T-helper 1 cell treated with Interleukin-12 subunit alpha and Interleukin-12 subunit beta and Interleukin-4 antibody, amounts not matched to agents 30 μg/mL and 1 μg/mL, for 36 hours (primary cell): ENCODE data around the gene MXRA7.
"Not testable (repeated sequence)": the region's sequence is repeated elsewhere in the genome, so short reads cannot be mapped to it uniquely, and the experiment has no call there.

Source experiments
- H3K27ac Mint-ChIP-seq: one replicate; pipeline ENCODE4 v1.8.0; 2021; ENCODE audit warnings: mild to moderate bottlenecking, mixed read lengths
- H3K27me3 Mint-ChIP-seq: one replicate; pipeline ENCODE4 v1.8.0; 2021; ENCODE audit warnings: low read depth, mixed read lengths
- H3K36me3 Mint-ChIP-seq: one replicate; pipeline ENCODE4 v1.8.0; 2021; ENCODE audit warnings: low read depth, mixed read lengths
- H3K4me1 Mint-ChIP-seq: one replicate; pipeline ENCODE4 v1.8.0; 2021; ENCODE audit warnings: low read depth, mixed read lengths
- H3K4me3 Mint-ChIP-seq: one replicate; pipeline ENCODE4 v1.8.0; 2021; ENCODE audit warnings: mild to moderate bottlenecking, moderate library complexity, mixed read lengths
- H3K9me3 Mint-ChIP-seq: one replicate; pipeline ENCODE4 v1.8.0; 2021; ENCODE audit warnings: mixed read lengths

MXRA7 gene

DNA sequence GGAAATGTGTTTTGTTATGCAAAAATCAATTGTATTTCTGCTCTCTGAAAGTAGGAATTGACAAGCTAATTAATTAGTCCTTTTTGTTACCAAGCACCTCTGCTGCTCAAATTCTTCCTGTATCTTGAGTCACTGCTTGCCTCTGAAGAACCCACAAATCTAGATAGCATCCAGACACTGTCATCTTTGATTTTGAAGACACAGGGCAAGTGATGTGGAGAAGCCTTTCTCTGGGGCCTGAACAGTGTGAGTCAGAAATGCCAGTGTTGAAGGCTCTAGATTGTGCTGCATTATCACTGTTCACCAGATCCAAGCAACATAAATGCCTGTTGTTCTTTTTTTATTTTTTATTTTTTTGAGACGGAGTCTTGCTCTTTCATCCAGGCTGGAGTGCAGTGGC lies 56.4 kb downstream of the MXRA7 start:
- Mint-ChIP-seq H3K27me3 (peaks cover 19% of the 10 kb centered on the region), H3K27ac (no peak overlapping the region), H3K36me3 (peaks cover 5% of the 10 kb centered on the region), H3K9me3 (no peaks in the 10 kb centered on the region), H3K4me3 (no peak overlapping the region), H3K4me1 (peaks cover 5% of the 10 kb centered on the region)

GRCh38 chr17:76650504-76650903 lies 60.3 kb downstream of the MXRA7 start:
- H3K9me3 Mint-ChIP-seq = peaks cover 11% of the 10 kb centered on the region
- no peaks in the 10 kb centered on the region for H3K4me1 Mint-ChIP-seq
- H3K4me3 Mint-ChIP-seq = no peak overlapping the region
- no peak overlapping the region for H3K27ac Mint-ChIP-seq
- H3K27me3 Mint-ChIP-seq = peaks cover 34% of the 10 kb centered on the region
- peaks cover 3% of the 10 kb centered on the region for H3K36me3 Mint-ChIP-seq

- Mint-ChIP-seq H3K4me3 (no peak overlapping the region), H3K36me3 (peaks cover 2% of the 10 kb centered on the region), H3K9me3 (peaks cover 15% of the 10 kb centered on the region), H3K4me1 (peaks cover 12% of the 10 kb centered on the region), H3K27ac (no peak overlapping the region), H3K27me3 (peaks cover 31% of the 10 kb centered on the region)
These were observed 64.1 kb downstream of the MXRA7 start for GRCh38 chr17:76646712-76647111.

- H3K4me1 Mint-ChIP-seq = peaks cover 12% of the 10 kb centered on the region
- no peak overlapping the region for H3K4me3 Mint-ChIP-seq
- peaks cover 23% of the 10 kb centered on the region for H3K27me3 Mint-ChIP-seq
- H3K36me3 Mint-ChIP-seq = peaks cover 2% of the 10 kb centered on the region
- H3K27ac Mint-ChIP-seq = no peak overlapping the region
- H3K9me3 Mint-ChIP-seq = peaks cover 15% of the 10 kb centered on the region
These were observed 65.3 kb downstream of the MXRA7 start for GRCh38 chr17:76645481-76645880.

- Mint-ChIP-seq H3K27me3 (peaks cover 23% of the 10 kb centered on the region), H3K27ac (no peak overlapping the region), H3K4me3 (no peak overlapping the region), H3K36me3 (peaks cover 2% of the 10 kb centered on the region), H3K9me3 (peaks cover 15% of the 10 kb centered on the region), H3K4me1 (peaks cover 12% of the 10 kb centered on the region)
These were observed 65.8 kb downstream of the MXRA7 start for GRCh38 chr17:76644995-76645394.

DNA sequence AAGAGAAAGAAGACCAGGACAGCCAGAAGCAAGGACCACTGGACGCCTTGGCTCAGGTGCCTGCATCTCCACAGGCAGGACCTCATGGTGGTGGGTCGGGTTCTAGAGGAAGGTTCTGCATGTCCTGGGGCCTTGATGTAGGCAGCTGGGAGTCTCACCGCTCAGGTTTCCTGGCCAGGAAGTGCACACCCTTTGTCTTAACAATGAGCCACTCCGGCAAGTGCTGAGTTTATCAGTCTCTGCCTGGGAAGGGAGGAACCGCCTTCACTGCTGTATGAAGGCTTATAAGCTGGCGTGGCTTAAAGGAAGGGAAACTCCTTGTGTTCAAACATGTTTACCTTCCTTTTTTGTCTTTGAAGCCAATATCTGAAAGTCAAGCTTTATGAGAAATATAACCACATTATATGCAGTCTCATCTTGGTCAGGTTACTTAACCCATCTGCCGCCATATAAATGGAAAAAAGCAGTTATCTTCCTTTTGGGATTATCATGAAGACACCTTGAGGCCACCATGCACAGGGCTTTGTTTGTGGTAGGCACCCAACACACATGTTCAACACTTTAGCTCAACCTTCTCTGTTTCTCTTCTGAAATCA lies 67.1 kb downstream of the MXRA7 start, which contains the start of gene ST6GALNAC1:
Gene ST6GALNAC1 (minus strand): TSS at position 205 of the 596 bp plus-strand sequence. CDS start 119 bp downstream, at position 86.
- peaks cover 15% of the 10 kb centered on the region for H3K27me3 Mint-ChIP-seq
- H3K27ac Mint-ChIP-seq = peak within 1 kb of the TSS; percentile 83
- peaks cover 15% of the 10 kb centered on the region for H3K9me3 Mint-ChIP-seq
- peaks cover 2% of the 10 kb centered on the region for H3K36me3 Mint-ChIP-seq
- peaks cover 12% of the 10 kb centered on the region for H3K4me1 Mint-ChIP-seq
- H3K4me3 Mint-ChIP-seq = peak within 1 kb of the TSS; percentile 71

DNA sequence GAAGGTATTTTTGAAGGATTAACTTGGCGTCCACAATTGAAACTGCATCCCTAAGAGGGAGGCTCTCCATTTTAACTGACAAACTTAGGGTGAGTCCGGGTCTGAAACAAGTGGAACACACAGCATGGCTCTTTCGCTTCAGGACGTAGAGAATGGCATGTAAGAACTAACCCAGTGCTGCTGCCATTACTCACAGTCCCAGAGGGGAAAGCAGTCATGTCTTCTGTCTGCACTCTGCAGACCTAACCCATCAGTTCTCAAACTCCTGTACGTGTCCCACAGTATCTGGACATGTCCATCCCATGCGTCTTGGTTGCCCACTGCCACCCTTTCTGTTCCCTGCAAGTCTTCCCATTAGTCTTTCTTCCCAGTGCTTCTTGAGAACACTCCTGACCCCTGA lies 67.8 kb downstream of the MXRA7 start:
- peaks cover 15% of the 10 kb centered on the region for H3K27me3 Mint-ChIP-seq
- peaks cover 2% of the 10 kb centered on the region for H3K36me3 Mint-ChIP-seq
- peaks cover 15% of the 10 kb centered on the region for H3K9me3 Mint-ChIP-seq
- H3K4me1 Mint-ChIP-seq = peaks cover 12% of the 10 kb centered on the region
- peak overlapping the region; percentile 83 for H3K27ac Mint-ChIP-seq
- peak overlapping the region; percentile 71 for H3K4me3 Mint-ChIP-seq

DNA sequence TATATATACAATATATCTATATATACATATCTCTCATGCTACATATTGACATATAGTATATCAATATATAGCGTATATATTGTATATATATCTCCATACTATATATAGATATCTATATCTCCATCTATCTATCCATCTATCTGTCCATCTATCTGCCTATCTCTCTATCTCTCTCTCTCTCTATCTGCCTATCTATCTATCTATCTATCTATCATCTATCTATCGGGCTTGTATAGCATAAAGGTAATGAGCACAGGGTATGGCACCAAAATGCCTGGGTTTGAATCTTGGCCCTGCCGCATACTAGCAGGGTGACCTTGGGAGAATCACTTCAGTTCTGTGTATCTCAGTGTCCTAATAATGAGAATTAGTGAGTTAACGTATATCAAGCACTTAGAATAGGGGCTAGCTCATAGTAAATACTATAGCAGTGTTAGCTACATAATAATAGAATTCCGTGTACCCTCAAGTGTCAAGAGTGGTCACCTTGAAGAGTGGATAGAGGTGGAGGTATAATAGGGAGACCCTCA lies 68.7 kb downstream of the MXRA7 start:
- Mint-ChIP-seq H3K27ac (no peak overlapping the region), H3K36me3 (peaks cover 2% of the 10 kb centered on the region), H3K9me3 (peaks cover 15% of the 10 kb centered on the region), H3K4me1 (peaks cover 12% of the 10 kb centered on the region), H3K4me3 (no peak overlapping the region), H3K27me3 (peaks cover 15% of the 10 kb centered on the region)

GRCh38 chr17:76641501-76641900 lies 69.3 kb downstream of the MXRA7 start:
- H3K27me3 Mint-ChIP-seq = peaks cover 11% of the 10 kb centered on the region
- H3K4me3 Mint-ChIP-seq = no peak overlapping the region
- H3K36me3 Mint-ChIP-seq = no peaks in the 10 kb centered on the region
- H3K9me3 Mint-ChIP-seq = peaks cover 10% of the 10 kb centered on the region
- no peak overlapping the region for H3K27ac Mint-ChIP-seq
- peaks cover 12% of the 10 kb centered on the region for H3K4me1 Mint-ChIP-seq

- peaks cover 12% of the 10 kb centered on the region for H3K4me1 Mint-ChIP-seq
- no peak overlapping the region for H3K27ac Mint-ChIP-seq
- no peaks in the 10 kb centered on the region for H3K36me3 Mint-ChIP-seq
- peaks cover 10% of the 10 kb centered on the region for H3K27me3 Mint-ChIP-seq
- no peak overlapping the region for H3K4me3 Mint-ChIP-seq
- H3K9me3 Mint-ChIP-seq = peaks cover 4% of the 10 kb centered on the region
These were observed 70.0 kb downstream of the MXRA7 start for GRCh38 chr17:76640550-76641380.

DNA sequence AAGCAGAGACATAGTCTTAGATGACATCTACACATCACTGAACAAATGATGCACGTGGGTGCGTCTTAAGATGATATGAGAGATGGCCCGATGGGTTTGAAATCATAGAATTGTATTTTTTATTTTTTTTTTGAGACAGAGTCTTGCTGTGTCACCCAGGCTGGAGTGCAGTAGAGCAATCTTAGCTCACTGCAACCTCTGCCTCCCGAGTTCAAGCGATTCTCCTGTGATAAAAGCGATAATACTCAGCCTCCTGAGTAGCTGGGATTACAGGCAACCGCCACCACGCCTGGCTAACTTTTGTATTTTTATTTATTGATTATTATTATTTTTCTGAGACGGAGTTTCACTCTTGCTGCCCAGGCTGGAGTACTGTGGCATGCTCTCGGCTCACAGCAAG lies 72.5 kb downstream of the MXRA7 start:
- Mint-ChIP-seq H3K27ac (no peak overlapping the region), H3K9me3 (no peaks in the 10 kb centered on the region)

DNA sequence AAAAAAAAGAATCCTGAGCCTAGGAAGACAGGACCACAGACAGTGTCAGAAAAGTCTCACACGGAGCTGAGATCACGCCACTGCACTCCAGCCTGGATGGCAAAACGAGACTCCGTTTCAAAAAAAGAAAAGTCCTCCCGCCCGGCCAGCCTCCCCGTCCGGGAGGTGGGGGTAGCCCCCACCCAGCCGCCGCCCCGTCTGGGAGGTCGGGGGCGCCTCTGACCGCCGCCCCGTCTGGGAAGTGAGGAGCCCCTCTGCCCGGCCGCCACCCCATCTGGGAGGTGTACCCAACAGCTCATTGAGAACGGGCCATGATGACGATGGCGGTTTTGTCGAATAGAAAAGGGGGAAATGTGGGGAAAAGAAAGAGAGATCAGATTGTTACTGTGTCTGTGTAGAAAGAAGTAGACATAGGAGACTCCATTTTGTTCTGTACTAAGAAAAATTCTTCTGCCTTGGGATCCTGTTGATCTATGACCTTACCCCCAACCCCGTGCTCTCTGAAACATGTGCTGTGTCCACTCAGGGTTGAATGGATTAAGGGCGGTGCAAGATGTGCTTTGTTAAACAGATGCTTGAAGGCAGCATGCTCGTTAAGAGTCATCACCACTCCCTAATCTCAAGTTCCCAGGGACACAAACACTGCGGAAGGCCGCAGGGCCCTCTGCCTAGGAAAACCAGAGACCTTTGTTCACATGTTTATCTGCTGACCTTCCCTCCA lies 74.1 kb downstream of the MXRA7 start:
- H3K27ac Mint-ChIP-seq, H3K36me3 Mint-ChIP-seq, H3K27me3 Mint-ChIP-seq, H3K4me1 Mint-ChIP-seq, H3K9me3 Mint-ChIP-seq, H3K4me3 Mint-ChIP-seq: not testable (repeated sequence)

More for the DNA sequence above, 72.5 kb downstream of the MXRA7 start:
- no peak overlapping the region for H3K4me3 Mint-ChIP-seq
- H3K27me3 Mint-ChIP-seq = peaks cover 3% of the 10 kb centered on the region
- no peaks in the 10 kb centered on the region for H3K36me3 Mint-ChIP-seq
- peaks cover 4% of the 10 kb centered on the region for H3K4me1 Mint-ChIP-seq

DNA sequence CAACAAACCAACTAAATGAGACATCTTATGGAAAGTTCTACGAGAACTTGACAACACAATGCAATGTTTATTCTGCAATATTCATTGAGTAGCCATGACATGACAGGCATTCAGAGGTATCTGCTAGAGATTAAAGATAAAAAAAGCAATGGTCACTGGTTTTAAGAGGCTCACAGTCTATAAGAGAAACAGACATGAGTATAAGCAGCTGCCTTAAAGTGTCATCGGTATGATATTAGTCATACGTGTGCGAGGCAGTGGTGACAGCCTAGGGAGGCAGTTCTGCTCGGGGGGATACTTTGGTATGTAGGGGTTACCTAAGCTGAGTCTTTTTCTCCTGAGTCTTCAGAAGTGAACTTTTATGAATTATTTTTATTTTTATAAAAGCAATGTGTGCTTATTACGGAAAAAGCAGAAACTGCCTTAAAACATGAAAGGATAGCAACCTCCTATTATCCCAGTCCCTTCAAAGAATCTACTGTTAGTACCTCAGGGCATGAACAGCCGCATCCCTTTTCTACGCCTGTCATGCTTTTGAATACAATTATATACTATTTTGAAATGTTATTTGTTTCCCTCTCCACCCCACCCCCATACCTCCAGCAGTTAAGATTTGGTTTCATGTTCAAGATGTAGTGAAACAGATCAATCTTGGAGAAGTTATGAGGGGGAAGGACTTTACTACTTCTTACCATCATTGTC lies 75.0 kb downstream of the MXRA7 start:
- Mint-ChIP-seq H3K9me3 (no peaks in the 10 kb centered on the region), H3K27me3 (peaks cover 3% of the 10 kb centered on the region), H3K36me3 (no peaks in the 10 kb centered on the region), H3K4me3 (no peak overlapping the region), H3K4me1 (no peaks in the 10 kb centered on the region), H3K27ac (no peak overlapping the region)

- Mint-ChIP-seq H3K27ac (no peak overlapping the region), H3K4me1 (no peaks in the 10 kb centered on the region), H3K4me3 (no peak overlapping the region), H3K9me3 (no peaks in the 10 kb centered on the region), H3K36me3 (no peaks in the 10 kb centered on the region), H3K27me3 (peaks cover 3% of the 10 kb centered on the region)
These were observed 75.7 kb downstream of the MXRA7 start for GRCh38 chr17:76635039-76635438.
